ENCODE measurements around the gene MADCAM1.

Gene MADCAM1

GRCh38 chr19:547836-548720, 51.8 kb downstream of the MADCAM1 start:
- no peak for DNase-seq (ENCODE audit: low read depth in 2 of 3, low spot score in 1 of 3)

GRCh38 chr19:548886-549830, 52.9 kb downstream of the MADCAM1 start:
- no peak for DNase-seq (ENCODE audit: low read depth in 2 of 3, low spot score in 1 of 3)

DNA sequence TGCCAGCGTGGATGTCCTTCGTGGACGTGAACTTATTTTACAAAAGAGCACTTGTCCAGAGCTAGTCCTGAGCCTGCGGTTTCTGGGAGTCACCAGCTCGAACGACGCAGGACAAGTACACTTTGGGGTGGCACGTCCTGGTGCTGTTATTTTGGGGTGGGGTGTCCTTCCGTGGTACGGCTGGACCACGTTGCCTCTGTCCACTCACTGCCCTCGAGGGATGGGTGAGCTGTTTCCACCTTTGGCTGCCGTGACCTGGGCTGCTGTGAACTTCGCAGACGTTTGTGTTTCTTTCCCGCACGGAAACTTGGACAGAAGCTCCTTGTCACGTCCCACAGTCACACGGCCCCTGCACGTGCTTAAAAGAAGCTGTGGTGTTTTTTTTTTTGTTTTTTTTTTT, 58.5 kb downstream of the MADCAM1 start:
- no peak for DNase-seq (ENCODE audit: low read depth in 2 of 3, low spot score in 1 of 3)
